SK-N-SH (cell line): ENCODE measurements around the gene VPS11. TPM values are rescaled to one million over a fixed set of nuclear protein-coding genes. Genes with fewer than 3 reads are reported as not detected.

Experiments used
- CTCF ChIA-PET: fragments of 300-600, 350-600 bp; formaldehyde crosslinking; extraction: SDS; loops from one replicate; lab custom pipeline; 2021; lab: Yijun Ruan, JAX
- POLR2A ChIA-PET: fragments of 350-600 bp; sonication (Branson Sonifier 250); formaldehyde crosslinking; extraction: SDS; loops from one replicate; lab custom pipeline; 2020; ENCODE audit warnings: antibody characterized with exemption, inconsistent platforms; lab: Yijun Ruan, JAX
- DNase-seq: peaks from one replicate; pipeline ENCODE4 v3.0.0; 2012
- H2AFZ ChIP-seq: fragments of 200-600 bp; sonication (generic); 2 replicates; pipeline ENCODE4 v1.8.1; 2016; ENCODE audit warnings: antibody characterized with exemption, mild to moderate bottlenecking, low read depth
- H3F3A ChIP-seq: fragments of 200-600 bp; sonication (generic); replicated peaks from 2 replicates; pipeline ENCODE3; 2016; ENCODE audit warnings: antibody characterized with exemption, mild to moderate bottlenecking; ENCODE audit not compliant: insufficient read depth
- H3K27ac ChIP-seq, 2 experiments: fragments of 200-500 bp in 1 of 2; fragments of 200-600 bp in 1 of 2; sonication (Bioruptor generic) in 1 of 2; sonication (generic), shearing (Covaris generic) in 1 of 2; 2 replicates each; pipeline versions ENCODE4 v1.5.1 to v1.6.1; 2014 to 2016; ENCODE audit warnings: low read depth in 2 of 2, inconsistent platforms in 1 of 2, low read length in 1 of 2, mild to moderate bottlenecking in 1 of 2, mixed read lengths in 1 of 2
- H3K27me3 ChIP-seq: fragments of 200-600 bp; sonication (generic), shearing (Covaris generic); 2 replicates; pipeline ENCODE4 v1.6.1; 2016; ENCODE audit warnings: mixed run types; ENCODE audit not compliant: insufficient read depth
- H3K36me3 ChIP-seq, 2 experiments: fragments of 200-500 bp in 1 of 2; fragments of 200-600 bp in 1 of 2; sonication (Bioruptor generic) in 1 of 2; sonication (generic) in 1 of 2; replicated peaks in 1 of 2; 2 replicates each; pipeline versions ENCODE3 to v1.5.1; 2014 to 2016; ENCODE audit warnings: low read length in 1 of 2, mild to moderate bottlenecking in 1 of 2; ENCODE audit not compliant: insufficient read depth in 2 of 2, control insufficient read depth in 1 of 2
- H3K4me1 ChIP-seq, 2 experiments: fragments of 200-500 bp in 1 of 2; fragments of 200-600 bp in 1 of 2; sonication (Bioruptor generic) in 1 of 2; sonication (generic), shearing (Covaris generic) in 1 of 2; 2 replicates each; pipeline versions ENCODE4 v1.5.1 to v1.6.1; 2014 to 2016; ENCODE audit warnings: low read depth in 1 of 2, low read length in 1 of 2, mixed run types in 1 of 2; ENCODE audit not compliant: insufficient read depth in 2 of 2, control insufficient read depth in 1 of 2
- H3K4me2 ChIP-seq: fragments of 200-600 bp; sonication (generic), shearing (Covaris generic); 2 replicates; pipeline ENCODE4 v1.6.1; 2017; ENCODE audit warnings: mixed run types
- H3K4me3 ChIP-seq, 2 experiments: fragments of 200-500 bp in 1 of 2; fragments of 200-600 bp in 1 of 2; sonication (Bioruptor generic) in 1 of 2; sonication (generic), shearing (Covaris generic) in 1 of 2; 2 replicates each; pipeline versions ENCODE4 v1.5.1 to v1.8.1; 2014 to 2016; ENCODE audit warnings: low read depth in 2 of 2, inconsistent platforms in 1 of 2, low read length in 1 of 2, mild to moderate bottlenecking in 1 of 2, mixed read lengths in 1 of 2, moderate library complexity in 1 of 2
- H3K79me2 ChIP-seq: fragments of 200-600 bp; sonication (generic); 2 replicates; pipeline ENCODE4 v1.8.1; 2017; ENCODE audit warnings: mild to moderate bottlenecking; ENCODE audit not compliant: insufficient read depth
- H3K9ac ChIP-seq: fragments of 200-600 bp; sonication (generic); 2 replicates; pipeline ENCODE4 v1.6.1; 2017; ENCODE audit warnings: mixed run types
- H3K9me2 ChIP-seq: fragments of 200-600 bp; sonication (generic); 2 replicates; pipeline ENCODE4 v1.6.1; 2017; ENCODE audit warnings: mixed run types
- H3K9me3 ChIP-seq: fragments of 200-600 bp; sonication (generic); 2 replicates; pipeline ENCODE4 v1.6.1; 2017; ENCODE audit warnings: mixed run types, mild to moderate bottlenecking, moderate library complexity
- H4K20me1 ChIP-seq: fragments of 200-600 bp; sonication (generic); 2 replicates; pipeline ENCODE4 v1.6.1; 2017; ENCODE audit warnings: mild to moderate bottlenecking, mixed run types; ENCODE audit not compliant: insufficient read depth
- CHD2 ChIP-seq: fragments of 150-350 bp; IDR thresholded peaks from 2 replicates; pipeline ENCODE4 v1.6.1; 2018; ENCODE audit warnings: low read length; ENCODE audit not compliant: partially characterized antibody
- ELF1 ChIP-seq: IDR thresholded peaks from 2 replicates; pipeline ENCODE4 v1.4.0; 2012
- FOXJ3 ChIP-seq: sonication (generic); formaldehyde crosslinking; IDR thresholded peaks from 2 replicates; pipeline ENCODE4 v1.5.1; 2020; ENCODE audit warnings: mild to moderate bottlenecking, missing genetic modification reagents
- FOXM1 ChIP-seq: IDR thresholded peaks from 2 replicates; pipeline ENCODE4 v1.4.0; 2012; ENCODE audit warnings: low read depth, mild to moderate bottlenecking
- GABPA ChIP-seq: IDR thresholded peaks from 2 replicates; pipeline ENCODE4 v1.4.0; 2012; ENCODE audit warnings: low read depth, mild to moderate bottlenecking
- GATA2 ChIP-seq: sonication (generic); formaldehyde crosslinking; IDR thresholded peaks from 2 replicates; pipeline ENCODE4 v1.5.0; 2020; ENCODE audit warnings: mild to moderate bottlenecking, missing genetic modification reagents
- IRF3 ChIP-seq: fragments of 150-350 bp; IDR thresholded peaks from 2 replicates; pipeline ENCODE4 v1.6.1; 2016; ENCODE audit warnings: mild to moderate bottlenecking, low read depth, low read length
- JUND ChIP-seq: IDR thresholded peaks from 2 replicates; pipeline ENCODE4 v1.4.0; 2012
- MEF2A ChIP-seq: IDR thresholded peaks from 2 replicates; pipeline ENCODE4 v1.4.0; 2012; ENCODE audit warnings: low read depth, borderline replicate concordance
- MXI1 ChIP-seq: IDR thresholded peaks from 2 replicates; pipeline ENCODE4 v1.6.1; 2012; ENCODE audit warnings: mild to moderate bottlenecking, low read depth, low read length, improper control_type of control experiment
- NFIC ChIP-seq: IDR thresholded peaks from 2 replicates; pipeline ENCODE4 v1.4.0; 2012; ENCODE audit warnings: borderline replicate concordance
- RAD21 ChIP-seq: IDR thresholded peaks from 2 replicates; pipeline ENCODE4 v1.6.1; 2012; ENCODE audit warnings: mild to moderate bottlenecking, low read length
- RFX5 ChIP-seq: IDR thresholded peaks from 2 replicates; pipeline ENCODE4 v1.6.1; 2012; ENCODE audit warnings: mild to moderate bottlenecking, improper control_type of control experiment, low read length
- RXRA ChIP-seq: IDR thresholded peaks from 2 replicates; pipeline ENCODE4 v1.4.0; 2012; ENCODE audit warnings: low read depth, mild to moderate bottlenecking, borderline replicate concordance
- SIN3A ChIP-seq: IDR thresholded peaks from 2 replicates; pipeline ENCODE4 v1.6.1; 2012; ENCODE audit warnings: low read depth, mild to moderate bottlenecking, low read length, moderate library complexity, borderline replicate concordance
- SMC3 ChIP-seq: IDR thresholded peaks from 2 replicates; pipeline ENCODE4 v1.6.1; 2012; ENCODE audit warnings: low read depth, low read length, improper control_type of control experiment
- TAF1 ChIP-seq: IDR thresholded peaks from 2 replicates; pipeline ENCODE4 v1.6.1; 2012; ENCODE audit warnings: low read depth, mild to moderate bottlenecking, low read length, moderate library complexity, borderline replicate concordance
- TCF12 ChIP-seq: IDR thresholded peaks from 2 replicates; pipeline ENCODE4 v1.4.0; 2012
- USF1 ChIP-seq: IDR thresholded peaks from 2 replicates; pipeline ENCODE4 v1.4.0; 2012; ENCODE audit warnings: low read depth, borderline replicate concordance
- USF2 ChIP-seq: fragments of 150-350 bp; IDR thresholded peaks from 2 replicates; pipeline ENCODE4 v1.6.1; 2017; ENCODE audit warnings: antibody characterized with exemption, low read length, low read depth, borderline replicate concordance
- WGBS: methylation state at CpG from one replicate; pipeline ENCODE4 v1.1.6; 2017; ENCODE audit warnings: low lambda C conversion rate; 5-methylcytosine and 5-hydroxymethylcytosine counted together
- polyA plus RNA-seq, 3 experiments: library from polyadenylated mRNA; depleted of rRNA; stranded (reverse); fragments of >200 nt; gene quantifications; 2 replicates each; pipeline ENCODE4 v1.2.3, GENCODE V29; 2012
- TF ChIP-seq, protein P1 (sequence below): IDR thresholded peaks from 2 replicates; pipeline ENCODE4; 2012
- TF ChIP-seq, protein P2 (sequence below): fragments of 200-600 bp; sonication (generic); IDR thresholded peaks from 2 replicates; pipeline ENCODE4 v1.6.1; 2017; ENCODE audit warnings: antibody characterized with exemption, mild to moderate bottlenecking, moderate library complexity

The VPS11 gene
- polyA plus RNA-seq, 1 of the 3 experiments (the other 2 are of a cell fraction) = 14.8 TPM

DNA sequence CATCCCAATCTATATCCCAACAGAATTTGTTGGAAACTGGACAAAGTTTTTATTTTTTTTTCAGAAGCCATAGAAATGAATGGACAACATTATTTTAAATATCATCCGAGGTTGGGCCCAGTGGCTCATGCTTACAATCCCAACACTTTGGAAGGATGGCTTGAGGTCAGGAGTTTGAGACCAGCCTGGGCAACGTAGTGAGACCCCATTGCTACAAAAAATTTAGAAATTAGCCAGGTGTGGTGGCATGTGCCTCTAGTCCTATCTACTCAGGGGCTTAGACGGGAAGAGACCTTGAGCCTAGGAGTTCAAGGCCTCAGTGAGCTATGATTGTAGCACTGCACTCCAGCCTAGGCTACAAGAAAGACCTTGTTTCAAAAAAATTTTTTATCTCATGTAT lies 32.8 kb upstream of the VPS11 start:
- Histone ChIP-seq H3K9me2 (no peaks in the 10 kb centered on the region), H3K27me3 (no peaks in the 10 kb centered on the region), H3K4me2 (no peak overlapping the region), H3K9ac (no peak overlapping the region), H3K27ac (no peak overlapping the region), H3K9me3 (no peaks in the 10 kb centered on the region), H2AFZ (no peak overlapping the region), H4K20me1 (no peaks in the 10 kb centered on the region), H3K79me2 (no peaks in the 10 kb centered on the region), H3K4me1 (peaks cover 2 to 3% of the 10 kb centered on the region in 2 experiments; a peak in 2 of 4 replicates), H3K4me3 (no peak overlapping the region), H3K36me3 (no peaks in the 10 kb centered on the region), H3F3A (no peaks in the 10 kb centered on the region)
- TF ChIP-seq RAD21 (no peak), MXI1 (no peak), MEF2A (no peak), SMC3 (no peak), FOXM1 (no peak), GABPA (no peak), RXRA (no peak), ELF1 (no peak), GATA2 (no peak), USF1 (no peak), IRF3 (no peak), NFIC (no peak), CHD2 (no peak), JUND (no peak), SIN3A (no peak), RFX5 (no peak), TCF12 (no peak)
- TF ChIP-seq, protein P1, sequence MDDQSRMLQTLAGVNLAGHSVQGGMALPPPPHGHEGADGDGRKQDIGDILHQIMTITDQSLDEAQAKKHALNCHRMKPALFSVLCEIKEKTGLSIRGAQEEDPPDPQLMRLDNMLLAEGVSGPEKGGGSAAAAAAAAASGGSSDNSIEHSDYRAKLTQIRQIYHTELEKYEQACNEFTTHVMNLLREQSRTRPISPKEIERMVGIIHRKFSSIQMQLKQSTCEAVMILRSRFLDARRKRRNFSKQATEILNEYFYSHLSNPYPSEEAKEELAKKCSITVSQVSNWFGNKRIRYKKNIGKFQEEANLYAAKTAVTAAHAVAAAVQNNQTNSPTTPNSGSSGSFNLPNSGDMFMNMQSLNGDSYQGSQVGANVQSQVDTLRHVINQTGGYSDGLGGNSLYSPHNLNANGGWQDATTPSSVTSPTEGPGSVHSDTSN = no peak
- WGBS = 76% methylated on average over 3 of the region's 3 CpGs
- CTCF ChIA-PET = no interaction called here
- POLR2A ChIA-PET = interaction anchor here (0.7 kb wide), 1 partner anchor 378 kb away, joined by 3 read pairs; no protein-coding TSS in a partner anchor
- DNase-seq = no peak

- no peak overlapping the region for H3K4me3 ChIP-seq
- H4K20me1 ChIP-seq = no peaks in the 10 kb centered on the region
- WGBS = 77% methylated on average over 5 of the region's 5 CpGs
- ChIA-PET CTCF (interaction anchor here (1.1 to 1.5 kb wide), 2 partner anchors 11 to 47 kb away, joined by 3 read pairs; no protein-coding TSS in a partner anchor), POLR2A (interaction anchor here (1.4 kb wide), 1 partner anchor 8 kb away, joined by 4 read pairs; no protein-coding TSS in a partner anchor)
- no peaks in the 10 kb centered on the region for H3K9me3 ChIP-seq
- no peak for DNase-seq
- H3K4me1 ChIP-seq = no peaks in the 10 kb centered on the region
- H2AFZ ChIP-seq = no peak overlapping the region
- H3K4me2 ChIP-seq = no peak overlapping the region
- no peaks in the 10 kb centered on the region for H3F3A ChIP-seq
- no peaks in the 10 kb centered on the region for H3K79me2 ChIP-seq
- no peaks in the 10 kb centered on the region for H3K9me2 ChIP-seq
- TF ChIP-seq GATA2 (no peak), RAD21 (no peak), FOXM1 (no peak), TAF1 (no peak), USF2 (no peak), FOXJ3 (no peak), USF1 (no peak)
- TF ChIP-seq, protein P1 = no peak
- TF ChIP-seq, protein P2, sequence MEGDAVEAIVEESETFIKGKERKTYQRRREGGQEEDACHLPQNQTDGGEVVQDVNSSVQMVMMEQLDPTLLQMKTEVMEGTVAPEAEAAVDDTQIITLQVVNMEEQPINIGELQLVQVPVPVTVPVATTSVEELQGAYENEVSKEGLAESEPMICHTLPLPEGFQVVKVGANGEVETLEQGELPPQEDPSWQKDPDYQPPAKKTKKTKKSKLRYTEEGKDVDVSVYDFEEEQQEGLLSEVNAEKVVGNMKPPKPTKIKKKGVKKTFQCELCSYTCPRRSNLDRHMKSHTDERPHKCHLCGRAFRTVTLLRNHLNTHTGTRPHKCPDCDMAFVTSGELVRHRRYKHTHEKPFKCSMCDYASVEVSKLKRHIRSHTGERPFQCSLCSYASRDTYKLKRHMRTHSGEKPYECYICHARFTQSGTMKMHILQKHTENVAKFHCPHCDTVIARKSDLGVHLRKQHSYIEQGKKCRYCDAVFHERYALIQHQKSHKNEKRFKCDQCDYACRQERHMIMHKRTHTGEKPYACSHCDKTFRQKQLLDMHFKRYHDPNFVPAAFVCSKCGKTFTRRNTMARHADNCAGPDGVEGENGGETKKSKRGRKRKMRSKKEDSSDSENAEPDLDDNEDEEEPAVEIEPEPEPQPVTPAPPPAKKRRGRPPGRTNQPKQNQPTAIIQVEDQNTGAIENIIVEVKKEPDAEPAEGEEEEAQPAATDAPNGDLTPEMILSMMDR = no peak
- H3K9ac ChIP-seq = no peak overlapping the region
- no peaks in the 10 kb centered on the region for H3K27me3 ChIP-seq
- H3K36me3 ChIP-seq = no peaks in the 10 kb centered on the region
- H3K27ac ChIP-seq = no peak overlapping the region
Measured at GRCh38 chr11:119038884-119039283, 28.7 kb upstream of the VPS11 start.
